SK-N-SH (cell line): ENCODE measurements around the gene RAB4A. TPM values are rescaled to one million over a fixed set of nuclear protein-coding genes. Genes with fewer than 3 reads are reported as not detected.
A peak's percentile ranks its signal among the peaks of the same experiment; 100 is the strongest.

Experiments
- CTCF ChIA-PET: fragments of 300-600, 350-600 bp; formaldehyde crosslinking; extraction: SDS; loops from one replicate; lab custom pipeline; 2021; lab: Yijun Ruan, JAX
- POLR2A ChIA-PET: fragments of 350-600 bp; sonication (Branson Sonifier 250); formaldehyde crosslinking; extraction: SDS; loops from one replicate; lab custom pipeline; 2020; ENCODE audit warnings: antibody characterized with exemption, inconsistent platforms; lab: Yijun Ruan, JAX
- DNase-seq: peaks from one replicate; pipeline ENCODE4 v3.0.0; 2012
- H2AFZ ChIP-seq: fragments of 200-600 bp; sonication (generic); 2 replicates; pipeline ENCODE4 v1.8.1; 2016; ENCODE audit warnings: antibody characterized with exemption, mild to moderate bottlenecking, low read depth
- H3F3A ChIP-seq: fragments of 200-600 bp; sonication (generic); replicated peaks from 2 replicates; pipeline ENCODE3; 2016; ENCODE audit warnings: antibody characterized with exemption, mild to moderate bottlenecking; ENCODE audit not compliant: insufficient read depth
- H3K27ac ChIP-seq, 2 experiments: fragments of 200-500 bp in 1 of 2; fragments of 200-600 bp in 1 of 2; sonication (Bioruptor generic) in 1 of 2; sonication (generic), shearing (Covaris generic) in 1 of 2; 2 replicates each; pipeline versions ENCODE4 v1.5.1 to v1.6.1; 2014 to 2016; ENCODE audit warnings: low read depth in 2 of 2, inconsistent platforms in 1 of 2, low read length in 1 of 2, mild to moderate bottlenecking in 1 of 2, mixed read lengths in 1 of 2
- H3K27me3 ChIP-seq: fragments of 200-600 bp; sonication (generic), shearing (Covaris generic); 2 replicates; pipeline ENCODE4 v1.6.1; 2016; ENCODE audit warnings: mixed run types; ENCODE audit not compliant: insufficient read depth
- H3K36me3 ChIP-seq, 2 experiments: fragments of 200-500 bp in 1 of 2; fragments of 200-600 bp in 1 of 2; sonication (Bioruptor generic) in 1 of 2; sonication (generic) in 1 of 2; replicated peaks in 1 of 2; 2 replicates each; pipeline versions ENCODE3 to v1.5.1; 2014 to 2016; ENCODE audit warnings: low read length in 1 of 2, mild to moderate bottlenecking in 1 of 2; ENCODE audit not compliant: insufficient read depth in 2 of 2, control insufficient read depth in 1 of 2
- H3K4me1 ChIP-seq, 2 experiments: fragments of 200-500 bp in 1 of 2; fragments of 200-600 bp in 1 of 2; sonication (Bioruptor generic) in 1 of 2; sonication (generic), shearing (Covaris generic) in 1 of 2; 2 replicates each; pipeline versions ENCODE4 v1.5.1 to v1.6.1; 2014 to 2016; ENCODE audit warnings: low read depth in 1 of 2, low read length in 1 of 2, mixed run types in 1 of 2; ENCODE audit not compliant: insufficient read depth in 2 of 2, control insufficient read depth in 1 of 2
- H3K4me2 ChIP-seq: fragments of 200-600 bp; sonication (generic), shearing (Covaris generic); 2 replicates; pipeline ENCODE4 v1.6.1; 2017; ENCODE audit warnings: mixed run types
- H3K4me3 ChIP-seq, 2 experiments: fragments of 200-500 bp in 1 of 2; fragments of 200-600 bp in 1 of 2; sonication (Bioruptor generic) in 1 of 2; sonication (generic), shearing (Covaris generic) in 1 of 2; 2 replicates each; pipeline versions ENCODE4 v1.5.1 to v1.8.1; 2014 to 2016; ENCODE audit warnings: low read depth in 2 of 2, inconsistent platforms in 1 of 2, low read length in 1 of 2, mild to moderate bottlenecking in 1 of 2, mixed read lengths in 1 of 2, moderate library complexity in 1 of 2
- H3K79me2 ChIP-seq: fragments of 200-600 bp; sonication (generic); 2 replicates; pipeline ENCODE4 v1.8.1; 2017; ENCODE audit warnings: mild to moderate bottlenecking; ENCODE audit not compliant: insufficient read depth
- H3K9ac ChIP-seq: fragments of 200-600 bp; sonication (generic); 2 replicates; pipeline ENCODE4 v1.6.1; 2017; ENCODE audit warnings: mixed run types
- H3K9me2 ChIP-seq: fragments of 200-600 bp; sonication (generic); 2 replicates; pipeline ENCODE4 v1.6.1; 2017; ENCODE audit warnings: mixed run types
- H3K9me3 ChIP-seq: fragments of 200-600 bp; sonication (generic); 2 replicates; pipeline ENCODE4 v1.6.1; 2017; ENCODE audit warnings: mixed run types, mild to moderate bottlenecking, moderate library complexity
- H4K20me1 ChIP-seq: fragments of 200-600 bp; sonication (generic); 2 replicates; pipeline ENCODE4 v1.6.1; 2017; ENCODE audit warnings: mild to moderate bottlenecking, mixed run types; ENCODE audit not compliant: insufficient read depth
- ELF1 ChIP-seq: IDR thresholded peaks from 2 replicates; pipeline ENCODE4 v1.4.0; 2012
- FOXJ3 ChIP-seq: sonication (generic); formaldehyde crosslinking; IDR thresholded peaks from 2 replicates; pipeline ENCODE4 v1.5.1; 2020; ENCODE audit warnings: mild to moderate bottlenecking, missing genetic modification reagents
- JUND ChIP-seq: IDR thresholded peaks from 2 replicates; pipeline ENCODE4 v1.4.0; 2012
- MXI1 ChIP-seq: IDR thresholded peaks from 2 replicates; pipeline ENCODE4 v1.6.1; 2012; ENCODE audit warnings: mild to moderate bottlenecking, low read depth, low read length, improper control_type of control experiment
- NFIC ChIP-seq: IDR thresholded peaks from 2 replicates; pipeline ENCODE4 v1.4.0; 2012; ENCODE audit warnings: borderline replicate concordance
- POLR2AphosphoS5 ChIP-seq: IDR thresholded peaks from 2 replicates; pipeline ENCODE4 v1.6.1; 2012; ENCODE audit warnings: low read depth, low read length
- RFX5 ChIP-seq: IDR thresholded peaks from 2 replicates; pipeline ENCODE4 v1.6.1; 2012; ENCODE audit warnings: mild to moderate bottlenecking, improper control_type of control experiment, low read length
- USF1 ChIP-seq: IDR thresholded peaks from 2 replicates; pipeline ENCODE4 v1.4.0; 2012; ENCODE audit warnings: low read depth, borderline replicate concordance
- WGBS: methylation state at CpG from one replicate; pipeline ENCODE4 v1.1.6; 2017; ENCODE audit warnings: low lambda C conversion rate; 5-methylcytosine and 5-hydroxymethylcytosine counted together
- polyA plus RNA-seq, 3 experiments: library from polyadenylated mRNA; depleted of rRNA; stranded (reverse); fragments of >200 nt; gene quantifications; 2 replicates each; pipeline ENCODE4 v1.2.3, GENCODE V29; 2012

Gene RAB4A
- polyA plus RNA-seq, 1 of the 3 experiments (the other 2 are of a cell fraction), result 28.1 TPM

GRCh38 chr1:229273507-229274232, 2.8 kb downstream of the RAB4A start:
- Histone ChIP-seq H3F3A (peaks cover 6% of the 10 kb centered on the region), H2AFZ (no peak overlapping the region), H3K4me3 (no peak overlapping the region), H3K9ac (no peak overlapping the region), H3K9me2 (no peaks in the 10 kb centered on the region), H3K27ac (no peak overlapping the region), H3K9me3 (no peaks in the 10 kb centered on the region), H3K27me3 (no peaks in the 10 kb centered on the region), H3K4me2 (0 out of 2 replicates have a peak overlapping the region, but pooled peaks have one; percentile 81), H3K4me1 (peaks cover 0 to 15% of the 10 kb centered on the region in 2 experiments; a peak in 3 of 4 replicates), H3K79me2 (peaks cover 70% of the 10 kb centered on the region), H3K36me3 (no peaks in the 10 kb centered on the region), H4K20me1 (peaks cover 29% of the 10 kb centered on the region)
- 94% methylated on average over 7 of the region's 7 CpGs for WGBS
- TF ChIP-seq ELF1, result no peak
- no peak for TF ChIP-seq MXI1
- no peak for TF ChIP-seq JUND
- no peak for TF ChIP-seq USF1
- ChIA-PET POLR2A (no interaction called here), CTCF (interaction anchor here (0.9 to 1.5 kb wide), 4 partner anchors 15 to 208 kb away, joined by 3 to 6 read pairs (median 4); no protein-coding TSS in a partner anchor)
- no peak for DNase-seq

DNA sequence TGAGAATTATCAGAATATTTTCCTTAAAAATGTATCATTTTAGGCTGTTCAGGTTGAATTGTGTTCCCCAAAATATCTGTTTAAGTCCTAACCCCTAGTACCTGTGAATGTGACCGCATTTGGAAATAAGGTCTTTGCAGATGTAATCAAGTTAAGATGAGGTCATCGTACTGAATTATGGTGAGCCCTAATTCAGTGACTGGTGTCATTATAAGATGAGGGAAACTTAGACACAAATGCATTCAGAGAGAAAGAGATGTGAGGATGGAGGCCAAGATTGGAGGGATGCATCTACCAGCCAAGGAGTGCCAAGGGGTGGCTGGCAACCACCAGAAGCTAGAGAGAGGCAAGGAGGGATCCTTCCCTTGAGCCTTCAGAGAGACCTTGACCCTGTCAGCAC, 4.1 kb downstream of the RAB4A start:
- Histone ChIP-seq H3K9ac (no peak overlapping the region), H3K4me1 (peaks cover 0 to 15% of the 10 kb centered on the region in 2 experiments; a peak in 3 of 4 replicates), H3K9me2 (no peaks in the 10 kb centered on the region), H3K27ac (no peak overlapping the region), H3K79me2 (peaks cover 79% of the 10 kb centered on the region), H2AFZ (no peak overlapping the region), H3K36me3 (no peaks in the 10 kb centered on the region), H3K9me3 (no peaks in the 10 kb centered on the region), H4K20me1 (peaks cover 41% of the 10 kb centered on the region), H3F3A (peaks cover 5% of the 10 kb centered on the region), H3K4me3 (no peak overlapping the region), H3K4me2 (no peak overlapping the region), H3K27me3 (no peaks in the 10 kb centered on the region)
- WGBS, result 92% methylated on average over 2 of the region's 2 CpGs
- DNase-seq, result no peak
- ChIA-PET POLR2A (no interaction called here), CTCF (interaction anchor here (0.6 to 1.2 kb wide), 3 partner anchors 10 to 20 kb away, joined by 3 to 4 read pairs (median 3); no protein-coding TSS in a partner anchor)
- TF ChIP-seq FOXJ3 (CRISPR knock-in tag) (no peak), POLR2AphosphoS5 (no peak), USF1 (no peak), NFIC (no peak), RFX5 (no peak)
